Breast epithelium (tissue), 4 donors: Measurements from ENCODE around the gene SFXN5. TPM values are rescaled to one million over a fixed set of nuclear protein-coding genes. Genes with fewer than 3 reads are reported as not detected.

Experiments used
- DNase-seq, 2 donors: peaks; one replicate each; pipeline ENCODE4 v3.0.0-alpha.2; 2019; ENCODE audit warnings: low spot score in 2 of 2
- H3K27ac ChIP-seq, 2 donors: fragments of 200-600 bp; sonication (generic) in 1 of 2; one replicate each; pipeline ENCODE4 v1.5.1; 2016 to 2019; ENCODE audit warnings: mild to moderate bottlenecking in 1 of 2
- H3K27me3 ChIP-seq, 2 donors: fragments of 200-600 bp; sonication (generic) in 1 of 2; one replicate each; pipeline versions ENCODE4 v1.5.1 to v1.6.0; 2017 to 2019; ENCODE audit warnings: control low read depth in 1 of 2, mild to moderate bottlenecking in 1 of 2
- H3K36me3 ChIP-seq: fragments of 200-600 bp; one replicate; pipeline ENCODE4 v1.5.1; 2019
- H3K4me1 ChIP-seq, 2 donors: fragments of 200-600 bp; sonication (generic); one replicate each; pipeline ENCODE4 v1.5.1; 2016 to 2019; ENCODE audit warnings: control low read depth in 1 of 2
- H3K4me3 ChIP-seq, 3 donors: fragments of 200-600 bp; sonication (generic); 1 replicate in 2 of 3; 2 replicates in 1 of 3; pipeline ENCODE4 v1.5.1; 2016 to 2019; ENCODE audit warnings: mild to moderate bottlenecking in 3 of 3, moderate library complexity in 2 of 3
- H3K9me3 ChIP-seq, 2 donors: fragments of 200-600 bp; sonication (generic) in 1 of 2; one replicate each; pipeline ENCODE4 v1.5.1; 2016 to 2019; ENCODE audit warnings: control low read depth in 1 of 2
- CTCF ChIP-seq, 3 donors: fragments of 450-650 bp; IDR thresholded peaks; one replicate each; pipeline ENCODE4 v1.5.1; 2016 to 2017; ENCODE audit warnings: antibody characterized with exemption in 3 of 3, mild to moderate bottlenecking in 3 of 3, moderate library complexity in 3 of 3
- POLR2A ChIP-seq: fragments of 450-650 bp; IDR thresholded peaks from one replicate; pipeline ENCODE4 v1.6.1; 2016; ENCODE audit warnings: antibody characterized with exemption, mild to moderate bottlenecking, moderate library complexity
- POLR2AphosphoS5 ChIP-seq, 3 donors: sonication (generic); formaldehyde crosslinking; IDR thresholded peaks; one replicate each; pipeline ENCODE4 v1.6.1; 2017; ENCODE audit warnings: antibody characterized with exemption in 3 of 3
- intact Hi-C: fragments of 100-400 bp; cut with DNase I; formaldehyde crosslinking; loops from one replicate; pipeline ENCODE4 v1.15.1; 2023; ENCODE audit warnings: low total_unique reads
- total RNA-seq, 3 donors: library from RNA; depleted of rRNA; stranded (reverse); fragments of >200 nt; gene quantifications; one replicate each; pipeline ENCODE4 v1.1.0, GENCODE V29; 2016

SFXN5 gene
- total RNA-seq, 3 donors from 2014 or later, result 6.7 to 19.6 (median 12.8) TPM

DNA sequence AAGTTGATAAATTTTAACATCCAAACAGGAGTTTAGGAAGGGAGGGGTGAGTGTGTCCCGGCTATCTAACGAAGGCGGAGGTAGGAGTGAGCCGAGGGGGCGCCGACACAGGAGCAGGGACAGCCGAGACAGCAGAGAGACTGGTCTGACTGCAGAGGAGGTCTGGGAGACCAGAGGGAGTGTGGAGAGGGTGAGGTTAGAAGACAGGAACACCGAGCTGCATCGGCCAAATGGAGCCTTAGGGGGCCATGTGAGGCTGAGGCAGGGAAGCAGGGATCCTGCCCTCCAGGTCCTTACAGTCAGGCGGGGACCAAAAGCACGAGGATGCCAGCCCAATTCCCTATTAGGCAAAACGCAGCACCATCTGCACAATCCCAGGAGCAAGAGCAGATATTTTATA lies 67.0 kb downstream of the SFXN5 start:
- Histone ChIP-seq H3K4me1 (no peaks in the 10 kb centered on the region), H3K27me3 (no peaks in the 10 kb centered on the region), H3K9me3 (no peaks in the 10 kb centered on the region), H3K36me3 (no peaks in the 10 kb centered on the region), H3K4me3 (no peak overlapping the region), H3K27ac (no peak overlapping the region)
- TF ChIP-seq POLR2AphosphoS5 (IDR thresholded peaks at IDR 0.05) (no peak), CTCF (IDR thresholded peaks at IDR 0.05) (no peak), POLR2A (no peak)
- intact Hi-C loops, result no loop called here
- peak; percentile 2 to 31 for DNase-seq

GRCh38 chr2:73003027-73003426 lies 68.5 kb downstream of the SFXN5 start:
- no peak for DNase-seq
- Histone ChIP-seq H3K27me3 (no peaks in the 10 kb centered on the region), H3K36me3 (no peaks in the 10 kb centered on the region), H3K27ac (no peak overlapping the region), H3K4me3 (no peak overlapping the region), H3K9me3 (no peaks in the 10 kb centered on the region), H3K4me1 (no peaks in the 10 kb centered on the region)
- no peak for TF ChIP-seq CTCF (IDR thresholded peaks at IDR 0.05)
- no peak for TF ChIP-seq POLR2A
- no peak for TF ChIP-seq POLR2AphosphoS5 (IDR thresholded peaks at IDR 0.05)
- intact Hi-C loops, result no loop called here

GRCh38 chr2:73000808-73001570 lies 70.5 kb downstream of the SFXN5 start:
- Histone ChIP-seq H3K9me3 (no peaks in the 10 kb centered on the region), H3K27ac (no peak overlapping the region), H3K4me1 (no peaks in the 10 kb centered on the region), H3K27me3 (no peaks in the 10 kb centered on the region), H3K4me3 (no peak overlapping the region), H3K36me3 (no peaks in the 10 kb centered on the region)
- no peak for TF ChIP-seq CTCF (IDR thresholded peaks at IDR 0.05)
- TF ChIP-seq POLR2A, result no peak
- TF ChIP-seq POLR2AphosphoS5 (IDR thresholded peaks at IDR 0.05), result no peak
- intact Hi-C loops, result no loop called here
- peak in 1 of 2 donors; percentile 8 for DNase-seq

- TF ChIP-seq CTCF (IDR thresholded peaks at IDR 0.05), result no peak
- no peak for TF ChIP-seq POLR2AphosphoS5 (IDR thresholded peaks at IDR 0.05)
- TF ChIP-seq POLR2A, result no peak
- intact Hi-C loops, result loop anchor here (10.0 kb wide), 1 partner anchor 175 kb away; no protein-coding TSS in a partner anchor
- Histone ChIP-seq H3K4me3 (no peak overlapping the region), H3K27ac (no peak overlapping the region), H3K36me3 (no peaks in the 10 kb centered on the region), H3K27me3 (no peaks in the 10 kb centered on the region), H3K9me3 (no peaks in the 10 kb centered on the region), H3K4me1 (no peaks in the 10 kb centered on the region)
- DNase-seq, result peak in 1 of 2 donors; percentile 1
Measured at GRCh38 chr2:72999729-73000725, 71.5 kb downstream of the SFXN5 start.
